ENCODE measurements around the gene RNF212. TPM values are rescaled to one million over a fixed set of nuclear protein-coding genes. Genes with fewer than 3 reads are reported as not detected.

The RNF212 gene
- polyA plus RNA-seq, 2 of the 4 experiments (the other 2 are of a cell fraction), result 3.0 TPM

GRCh38 chr4:1080432-1080831, 32.9 kb downstream of the RNF212 start:
- peak overlapping the region; percentile 58 to 83; a peak in 4 of 6 replicates for H3K27ac ChIP-seq
- CTCF ChIA-PET, result interaction anchor here (1.6 kb wide), 1 partner anchor 37 kb away, joined by 3 read pairs; no protein-coding TSS in a partner anchor

GRCh38 chr4:1079711-1080265, 33.6 kb downstream of the RNF212 start:
- WGBS (ENCODE audit: missing lambda C conversion rate), result 85% methylated on average over 17 of the region's 17 CpGs
- ChIA-PET POLR2A (no interaction called here), CTCF (no interaction called here)
- ATAC-seq (no peak), DNase-seq (ENCODE audit: low read depth in 1 of 2, low spot score in 1 of 2) (no peak), FAIRE-seq (no peak)
- no peaks in the 10 kb centered on the region for H3K9me3 ChIP-seq
- peaks cover 25% of the 10 kb centered on the region for H3K4me1 ChIP-seq
- H3K4me2 ChIP-seq, result no peak overlapping the region
- no peak overlapping the region for H3K4me3 ChIP-seq
- H3K27ac ChIP-seq, result peak overlapping the region in 1 of 2 experiments; percentile 21; a peak in 1 of 6 replicates
- no peak for TF ChIP-seq FOSL2 (IDR thresholded peaks at IDR 0.05)
- no peak for TF ChIP-seq FOSL2 (CRISPR knock-in tag; IDR thresholded peaks at IDR 0.05)
- no peak for TF ChIP-seq GATA3 (IDR thresholded peaks at IDR 0.05; ENCODE audit: borderline replicate concordance)
- TF ChIP-seq E2F6 (IDR thresholded peaks at IDR 0.05; ENCODE audit: borderline replicate concordance, low read depth), result no peak
- TF ChIP-seq HDAC2 (IDR thresholded peaks at IDR 0.05), result no peak
- no peak for TF ChIP-seq RFX5 (IDR thresholded peaks at IDR 0.05)
- TF ChIP-seq NFE2L2 (conservative IDR thresholded peaks at IDR 0.05; ENCODE audit: low read length), result no peak
- no peak for TF ChIP-seq MYC (IDR thresholded peaks at IDR 0.05; ENCODE audit: borderline replicate concordance, low read length)
- TF ChIP-seq PHF8 (IDR thresholded peaks at IDR 0.05; ENCODE audit: borderline replicate concordance, low read depth), result no peak
- TF ChIP-seq ZFP36 (IDR thresholded peaks at IDR 0.05; ENCODE audit: borderline replicate concordance, partially characterized antibody), result no peak
- TF ChIP-seq KDM1A (IDR thresholded peaks at IDR 0.05; ENCODE audit: low read depth), result no peak
- TF ChIP-seq HES2 (IDR thresholded peaks at IDR 0.05), result no peak
- no peak for TF ChIP-seq NPAS2 (CRISPR knock-in tag; IDR thresholded peaks at IDR 0.05; ENCODE audit: borderline replicate concordance)
- no peak for TF ChIP-seq FOXS1 (CRISPR knock-in tag; IDR thresholded peaks at IDR 0.05)
- TF ChIP-seq BHLHE40 (IDR thresholded peaks at IDR 0.05; ENCODE audit: low read depth, low read length), result no peak
- TF ChIP-seq ZC3H11A (IDR thresholded peaks at IDR 0.05), result no peak

More at GRCh38 chr4:1080432-1080831, 32.9 kb downstream of the RNF212 start:
- 100% methylated on average over 5 of the region's 9 CpGs for WGBS (ENCODE audit: missing lambda C conversion rate)
- H3K4me2 ChIP-seq, result no peak overlapping the region
- H3K9me3 ChIP-seq, result no peaks in the 10 kb centered on the region
- H3K4me3 ChIP-seq, result no peak overlapping the region
- DNase-seq (ENCODE audit: low read depth in 1 of 2, low spot score in 1 of 2) (no peak), FAIRE-seq (no peak), ATAC-seq (no peak)
- TF ChIP-seq CHD2 (IDR thresholded peaks at IDR 0.05; ENCODE audit: low read length, partially characterized antibody), result no peak
- no peak for TF ChIP-seq JUN (IDR thresholded peaks at IDR 0.05)
- TF ChIP-seq EP300 (IDR thresholded peaks at IDR 0.05), result no peak
- no peak for TF ChIP-seq JUNB (IDR thresholded peaks at IDR 0.05)
- no peak for TF ChIP-seq RFX5 (IDR thresholded peaks at IDR 0.05)
- TF ChIP-seq ZSCAN20 (CRISPR knock-in tag; IDR thresholded peaks at IDR 0.05), result no peak
- TF ChIP-seq PHF8 (IDR thresholded peaks at IDR 0.05; ENCODE audit: borderline replicate concordance, low read depth), result no peak
- no peak for TF ChIP-seq USF2 (IDR thresholded peaks at IDR 0.05)
- TF ChIP-seq GATA3 (IDR thresholded peaks at IDR 0.05; ENCODE audit: borderline replicate concordance), result no peak
- no peak for TF ChIP-seq RAD21 (conservative IDR thresholded peaks at IDR 0.05 in 1 of 2, IDR thresholded peaks at IDR 0.05 in 1 of 2)
- no peak for TF ChIP-seq SREBF2 (IDR thresholded peaks at IDR 0.05)
- no peak for TF ChIP-seq HMGXB4 (CRISPR knock-in tag; IDR thresholded peaks at IDR 0.05; ENCODE audit: borderline replicate concordance)
- no peak for TF ChIP-seq EHF (CRISPR knock-in tag; IDR thresholded peaks at IDR 0.05)
- no peak for TF ChIP-seq FOSB (CRISPR knock-in tag; IDR thresholded peaks at IDR 0.05)
- TF ChIP-seq RCOR1 (IDR thresholded peaks at IDR 0.05; ENCODE audit: low read depth, low read length), result no peak
- TF ChIP-seq TFCP2L1 (CRISPR knock-in tag; IDR thresholded peaks at IDR 0.05), result no peak
- TF ChIP-seq REST (IDR thresholded peaks at IDR 0.05), result no peak
- peaks cover 25% of the 10 kb centered on the region for H3K4me1 ChIP-seq
- POLR2A ChIA-PET, result no interaction called here
